OCI-LY1 (cell line): Measurements from ENCODE around the gene LARP6.

Source experiments
- CTCF ChIP-seq: fragments of 200-600 bp; sonication (generic), shearing (Covaris generic); IDR thresholded peaks from 2 replicates; pipeline ENCODE4 v1.5.1; 2017; ENCODE audit warnings: mild to moderate bottlenecking, antibody characterized with exemption, low read length, moderate library complexity, mixed read lengths
- EZH2 ChIP-seq: fragments of 200-600 bp; sonication (generic), shearing (Covaris generic); IDR thresholded peaks from 2 replicates; pipeline ENCODE4 v1.8.0; 2017; ENCODE audit warnings: borderline replicate concordance, mixed run types, mild to moderate bottlenecking, antibody characterized with exemption, low read length, moderate library complexity, mixed read lengths

GRCh38 chr15:70902107-70902506 is 48.1 kb upstream of the LARP6 start:
- TF ChIP-seq CTCF (no peak), EZH2 (no peak)
